GM19395 (cell line): ENCODE data around the gene MRC1.
"Not testable (repeated sequence)": the region's sequence is repeated elsewhere in the genome, so short reads cannot be mapped to it uniquely, and the experiment has no call there.

Experiments
- ATAC-seq: cut with Tn5 transposase; IDR thresholded peaks from one replicate; pipeline ENCODE4 v1.9.1; 2021; ENCODE audit warnings: mild to moderate bottlenecking, moderate library complexity; ENCODE audit not compliant: unreplicated experiment

Gene MRC1

GRCh38 chr10:17891435-17891834 lies 82.3 kb downstream of the MRC1 start:
- ATAC-seq = no peak

GRCh38 chr10:17904564-17904963 lies 95.4 kb downstream of the MRC1 start:
- no peak for ATAC-seq

GRCh38 chr10:17905491-17905890 lies 96.3 kb downstream of the MRC1 start:
- no peak for ATAC-seq

- no peak for ATAC-seq
These were observed 96.9 kb downstream of the MRC1 start for GRCh38 chr10:17906002-17906401.

GRCh38 chr10:17907641-17908040 lies 98.5 kb downstream of the MRC1 start:
- no peak for ATAC-seq

- ATAC-seq = peak; percentile 68
These were observed 101.1 kb downstream of the MRC1 start for GRCh38 chr10:17910125-17910789.

- ATAC-seq = no peak
These were observed 103.6 kb downstream of the MRC1 start for GRCh38 chr10:17912754-17913153.

GRCh38 chr10:17913604-17914003 lies 104.5 kb downstream of the MRC1 start:
- ATAC-seq = no peak

GRCh38 chr10:17914169-17915045 lies 105.3 kb downstream of the MRC1 start:
- no peak for ATAC-seq

- no peak for ATAC-seq
These were observed 106.0 kb downstream of the MRC1 start for GRCh38 chr10:17915181-17915580.

GRCh38 chr10:17918187-17918903 lies 109.2 kb downstream of the MRC1 start:
- ATAC-seq = no peak

GRCh38 chr10:17921378-17921777 lies 112.2 kb downstream of the MRC1 start:
- no peak for ATAC-seq

- ATAC-seq = no peak
These were observed 114.6 kb downstream of the MRC1 start for GRCh38 chr10:17923728-17924127.

GRCh38 chr10:17943033-17943745 lies 134.0 kb downstream of the MRC1 start:
- ATAC-seq = no peak

GRCh38 chr10:17950269-17950668 lies 141.1 kb downstream of the MRC1 start:
- ATAC-seq = not testable (repeated sequence)

GRCh38 chr10:17950726-17951125 lies 141.6 kb downstream of the MRC1 start:
- no peak for ATAC-seq

GRCh38 chr10:17951868-17952371 lies 142.8 kb downstream of the MRC1 start, which contains the start of gene SLC39A12:
Gene SLC39A12, plus strand, starts transcription at chr10:17951918. Its CDS starts 1,359 bp downstream, at chr10:17953277.
- ATAC-seq = no peak

GRCh38 chr10:17954372-17954771 lies 145.2 kb downstream of the MRC1 start:
- not testable (repeated sequence) for ATAC-seq

- no peak for ATAC-seq
These were observed 145.7 kb downstream of the MRC1 start for GRCh38 chr10:17954861-17955260.

GRCh38 chr10:17958049-17958448 lies 148.9 kb downstream of the MRC1 start:
- no peak for ATAC-seq

GRCh38 chr10:17959870-17960269 lies 150.7 kb downstream of the MRC1 start:
- ATAC-seq = no peak
